Rectal smooth muscle tissue (tissue), 1 donor: Measurements from ENCODE around the gene MCC.

Experiments
- H3K27ac ChIP-seq: one replicate; pipeline ENCODE4 v1.7.0; 2013; ENCODE audit warnings: low read depth, low read length, inconsistent platforms
- H3K27me3 ChIP-seq: one replicate; pipeline ENCODE4 v1.7.0; 2013; ENCODE audit warnings: low read length; ENCODE audit not compliant: control insufficient read depth, insufficient read depth
- H3K36me3 ChIP-seq: one replicate; pipeline ENCODE4 v1.7.0; 2013; ENCODE audit warnings: low read length; ENCODE audit not compliant: control insufficient read depth, insufficient read depth
- H3K4me1 ChIP-seq: one replicate; pipeline ENCODE4 v1.7.0; 2013; ENCODE audit warnings: low read length; ENCODE audit not compliant: control insufficient read depth, insufficient read depth
- H3K4me3 ChIP-seq: one replicate; pipeline ENCODE4 v1.7.0; 2013; ENCODE audit warnings: low read length
- H3K9ac ChIP-seq: one replicate; pipeline ENCODE4 v1.7.0; 2013; ENCODE audit warnings: low read length

MCC gene

DNA sequence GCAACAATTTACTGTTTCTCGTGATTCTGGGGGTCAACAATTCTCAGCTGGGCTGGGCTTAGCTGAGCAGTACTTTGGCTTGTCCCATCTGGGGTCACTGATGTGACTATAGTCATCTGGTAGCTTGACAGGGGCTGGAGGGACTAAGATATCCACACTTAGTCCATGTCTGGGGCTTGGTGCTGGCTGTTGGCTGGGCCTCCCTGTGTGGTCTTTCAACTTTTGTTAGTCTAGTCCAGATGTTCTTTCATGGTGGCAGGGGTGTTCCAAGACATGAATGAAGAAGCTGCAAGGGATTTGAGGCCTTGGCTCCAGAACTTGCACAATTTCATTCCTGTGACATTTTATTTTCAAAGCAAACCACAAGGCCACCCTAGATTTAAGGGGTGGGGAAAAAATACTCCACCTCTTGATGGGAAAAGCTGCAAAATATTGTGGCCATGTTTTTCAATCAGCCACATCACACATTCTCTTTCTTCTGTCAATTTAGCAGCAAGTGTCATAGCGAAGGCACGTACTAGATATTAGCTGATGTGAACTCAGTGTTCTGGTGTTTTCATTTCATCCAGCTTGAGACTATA is 112.7 kb downstream of the MCC start:
- Histone ChIP-seq H3K4me1 (peaks cover 3% of the 10 kb centered on the region), H3K4me3 (no peak overlapping the region), H3K9ac (no peak overlapping the region), H3K27me3 (no peaks in the 10 kb centered on the region), H3K27ac (no peak overlapping the region), H3K36me3 (no peaks in the 10 kb centered on the region)

DNA sequence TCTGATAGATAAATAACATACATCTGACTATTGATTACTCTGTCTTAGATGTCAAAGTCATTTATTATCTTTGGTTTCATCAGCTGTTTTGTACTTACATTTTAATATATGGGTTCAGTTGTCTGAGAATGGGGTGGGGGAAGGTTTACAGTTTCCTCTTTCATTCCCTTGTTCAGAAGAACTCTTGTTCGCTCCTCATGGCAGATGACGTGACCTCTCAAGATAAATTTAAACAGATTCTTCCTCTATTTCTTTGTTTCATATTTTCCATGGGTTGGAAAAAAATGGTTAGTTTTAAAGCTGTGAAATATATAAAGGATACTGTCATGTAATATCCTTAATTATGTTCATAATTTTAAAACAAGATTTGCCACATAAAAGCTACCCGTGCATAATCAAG is 114.8 kb downstream of the MCC start:
- Histone ChIP-seq H3K27me3 (no peaks in the 10 kb centered on the region), H3K4me3 (no peak overlapping the region), H3K4me1 (peaks cover 3% of the 10 kb centered on the region), H3K27ac (no peak overlapping the region), H3K9ac (no peak overlapping the region), H3K36me3 (no peaks in the 10 kb centered on the region)

DNA sequence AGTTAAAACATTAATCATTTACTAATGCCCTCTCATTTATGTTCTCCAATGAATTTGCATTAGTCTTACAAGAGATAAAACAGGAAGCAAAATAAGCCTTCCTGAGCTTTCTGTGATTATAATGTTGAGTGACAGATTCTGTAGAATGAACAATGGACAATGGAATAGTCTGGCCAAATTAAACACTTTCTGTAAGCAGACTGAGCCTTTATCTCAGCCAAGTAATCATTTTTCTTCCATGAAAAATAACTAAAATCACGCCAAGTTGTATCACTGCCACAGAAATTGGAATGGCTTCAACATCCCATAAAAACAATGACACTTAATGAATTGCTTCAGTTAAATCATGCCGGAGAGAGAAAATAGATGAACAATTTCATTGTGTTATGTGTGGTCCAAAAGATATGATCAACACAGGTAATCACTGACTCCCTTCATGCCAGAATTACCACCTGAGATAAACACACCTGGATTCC is 116.5 kb downstream of the MCC start:
- Histone ChIP-seq H3K4me3 (no peak overlapping the region), H3K4me1 (peaks cover 3% of the 10 kb centered on the region), H3K9ac (no peak overlapping the region), H3K36me3 (no peaks in the 10 kb centered on the region), H3K27me3 (no peaks in the 10 kb centered on the region), H3K27ac (no peak overlapping the region)

DNA sequence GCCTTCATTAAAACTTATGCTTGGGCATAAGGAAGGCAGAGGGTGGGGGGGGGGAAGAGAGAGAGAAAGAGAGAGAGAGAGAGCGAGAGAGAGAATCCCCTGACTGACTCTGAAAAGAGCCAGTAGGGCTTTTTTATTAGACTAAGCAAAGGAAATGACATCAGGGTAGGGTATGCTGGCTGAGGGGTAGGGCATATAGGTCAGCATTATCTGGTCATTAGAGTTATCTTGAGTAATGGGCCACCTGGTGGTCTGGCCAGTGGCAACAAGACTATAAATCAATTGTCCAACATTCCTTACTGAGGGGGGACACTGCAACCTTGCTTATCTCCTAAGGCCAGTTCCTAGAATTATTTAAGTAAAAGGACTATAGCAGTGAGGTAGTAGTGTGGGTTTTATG is 120.7 kb downstream of the MCC start:
- Histone ChIP-seq H3K27ac (no peak overlapping the region), H3K36me3 (no peaks in the 10 kb centered on the region), H3K4me1 (peaks cover 3% of the 10 kb centered on the region), H3K4me3 (no peak overlapping the region), H3K27me3 (no peaks in the 10 kb centered on the region), H3K9ac (no peak overlapping the region)

DNA sequence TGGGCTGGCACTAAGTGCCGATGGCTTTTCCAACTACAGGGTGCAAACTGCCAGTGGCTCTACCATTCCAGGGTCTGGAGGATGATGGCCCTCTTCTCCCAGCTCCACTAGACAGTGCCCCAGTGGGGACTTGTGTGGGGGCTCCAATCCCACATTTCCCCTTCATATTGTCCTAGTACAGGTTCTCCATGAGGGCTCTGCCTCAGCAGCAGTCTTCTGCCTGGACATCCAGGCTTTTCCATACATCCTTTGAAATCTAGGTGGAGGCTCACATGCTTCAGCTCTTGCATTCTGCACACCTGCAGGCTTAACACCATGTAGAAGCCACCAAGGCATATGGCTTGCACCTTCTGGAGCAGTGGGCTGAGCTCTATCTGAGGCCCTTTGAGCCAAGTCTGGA is 123.8 kb downstream of the MCC start:
- H3K4me1 ChIP-seq = no peaks in the 10 kb centered on the region
- no peak overlapping the region for H3K4me3 ChIP-seq
- no peak overlapping the region for H3K27ac ChIP-seq
- no peaks in the 10 kb centered on the region for H3K36me3 ChIP-seq
- H3K27me3 ChIP-seq = no peaks in the 10 kb centered on the region
- H3K9ac ChIP-seq = no peak overlapping the region

DNA sequence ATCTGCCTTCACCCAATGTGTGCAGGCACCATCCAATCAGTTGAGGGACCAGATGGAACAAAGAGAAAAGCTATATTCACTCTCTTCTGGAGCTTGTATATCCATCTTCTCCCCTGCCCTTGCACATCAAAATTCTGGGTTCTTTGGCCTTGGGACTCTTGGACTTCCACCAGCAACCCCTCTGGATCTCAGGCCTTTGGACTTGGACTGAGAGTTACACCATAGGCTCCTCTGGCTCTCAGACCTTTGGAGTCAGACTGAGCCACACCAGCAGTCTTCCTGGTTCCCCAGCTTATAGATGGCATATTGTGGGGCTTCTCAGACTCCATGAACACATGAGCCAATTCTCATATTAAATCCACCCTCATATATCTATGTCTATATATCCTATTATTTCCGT is 126.6 kb downstream of the MCC start:
- Histone ChIP-seq H3K27me3 (no peaks in the 10 kb centered on the region), H3K4me1 (no peaks in the 10 kb centered on the region), H3K36me3 (no peaks in the 10 kb centered on the region), H3K9ac (no peak overlapping the region), H3K4me3 (no peak overlapping the region), H3K27ac (no peak overlapping the region)

DNA sequence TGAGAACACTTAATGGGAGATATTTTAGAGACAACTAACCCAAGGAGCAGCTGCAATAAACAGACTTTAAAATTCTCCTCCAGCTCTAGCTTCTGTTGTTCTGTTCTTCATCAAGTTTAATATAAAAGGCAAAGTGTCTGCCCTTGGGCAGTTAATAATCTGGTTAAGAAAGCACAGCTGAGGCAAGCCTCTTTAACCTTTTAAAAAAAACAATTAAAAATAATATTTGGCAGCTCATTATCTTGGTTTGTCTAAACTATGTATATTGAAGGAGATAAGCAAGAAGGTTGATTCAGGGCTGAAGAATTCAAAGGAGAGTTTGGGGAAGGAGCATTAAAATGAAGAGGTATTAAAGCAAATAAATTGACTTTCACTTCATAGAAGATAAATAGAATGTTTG is 128.8 kb downstream of the MCC start:
- no peak overlapping the region for H3K4me3 ChIP-seq
- no peaks in the 10 kb centered on the region for H3K36me3 ChIP-seq
- no peak overlapping the region for H3K9ac ChIP-seq
- no peaks in the 10 kb centered on the region for H3K4me1 ChIP-seq
- H3K27me3 ChIP-seq = no peaks in the 10 kb centered on the region
- H3K27ac ChIP-seq = no peak overlapping the region

DNA sequence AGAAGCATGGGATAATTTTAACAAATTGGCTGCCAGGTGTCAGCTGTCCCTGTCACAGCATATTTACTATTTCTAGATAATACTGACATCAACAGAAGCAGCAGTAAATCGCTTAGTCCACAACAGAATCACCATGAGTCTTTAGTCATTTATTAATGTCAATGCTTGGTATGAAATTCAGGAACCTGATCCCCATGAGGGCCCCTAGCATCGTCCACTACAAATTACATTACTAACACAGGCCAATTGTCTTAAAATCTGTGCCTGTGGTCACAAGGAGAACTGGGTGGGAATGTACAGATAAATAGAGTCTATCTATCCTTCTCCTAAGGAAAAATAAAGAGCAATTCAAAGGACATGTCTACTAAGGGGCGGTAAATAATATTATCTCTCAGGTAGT is 129.6 kb downstream of the MCC start:
- Histone ChIP-seq H3K4me1 (no peaks in the 10 kb centered on the region), H3K27ac (no peak overlapping the region), H3K27me3 (no peaks in the 10 kb centered on the region), H3K4me3 (no peak overlapping the region), H3K9ac (no peak overlapping the region), H3K36me3 (no peaks in the 10 kb centered on the region)

DNA sequence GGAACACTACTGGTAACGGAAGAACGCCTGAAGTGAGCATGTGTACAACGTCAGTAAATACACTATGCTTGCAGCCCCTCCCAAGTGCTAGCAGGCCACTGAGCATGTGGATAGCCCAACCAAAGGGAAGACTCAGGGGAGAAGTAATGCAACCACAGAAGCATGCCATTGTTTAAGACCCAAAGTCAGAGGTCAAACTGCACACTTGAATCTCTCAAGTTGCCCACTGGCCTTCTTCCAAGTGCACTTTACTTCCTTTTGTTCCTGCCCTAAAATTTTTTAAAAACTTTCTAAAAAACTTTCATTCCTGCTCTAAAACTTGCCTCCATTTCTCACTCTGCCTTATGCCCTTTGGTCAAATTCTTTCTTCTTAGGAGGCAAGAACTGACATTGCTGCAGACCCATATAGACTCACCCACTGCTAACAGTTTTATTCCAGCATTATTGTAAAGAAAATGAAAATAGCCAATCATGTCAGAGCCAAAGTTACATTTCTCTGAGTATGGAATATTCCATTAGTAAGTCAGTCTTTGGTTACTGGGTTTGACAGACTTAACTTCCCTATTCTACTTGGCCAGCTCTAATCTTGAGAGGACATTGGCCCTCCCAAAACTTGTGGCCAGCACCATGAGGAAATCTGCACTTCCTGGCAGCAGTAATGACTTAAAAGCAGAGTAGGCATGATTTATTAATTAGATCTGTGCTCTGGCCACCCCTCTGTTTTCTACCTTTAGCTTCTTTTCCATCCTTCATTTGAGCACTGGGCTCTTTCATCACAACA is 130.4 kb downstream of the MCC start:
- H3K4me3 ChIP-seq = no peak overlapping the region
- H3K9ac ChIP-seq = no peak overlapping the region
- no peak overlapping the region for H3K27ac ChIP-seq
- no peaks in the 10 kb centered on the region for H3K4me1 ChIP-seq
- H3K27me3 ChIP-seq = no peaks in the 10 kb centered on the region
- H3K36me3 ChIP-seq = no peaks in the 10 kb centered on the region

DNA sequence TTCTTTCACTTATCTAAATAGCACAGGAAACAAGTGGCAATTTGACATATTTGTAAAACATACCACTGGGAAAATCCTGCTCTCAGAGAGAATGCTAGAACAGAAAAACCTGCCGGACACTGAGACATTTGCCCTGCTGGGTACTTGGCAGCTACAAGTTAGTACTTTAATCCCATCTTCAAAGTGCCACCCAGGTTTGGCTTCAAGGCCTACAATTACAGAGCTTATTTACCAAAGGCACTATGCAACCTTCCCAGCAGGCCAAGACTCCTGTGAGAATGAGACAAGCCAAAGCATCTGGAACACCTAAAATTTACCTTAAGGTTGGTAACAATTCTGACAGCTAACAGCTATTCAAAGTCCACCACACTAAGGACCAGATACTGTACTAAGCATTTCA is 131.8 kb downstream of the MCC start:
- Histone ChIP-seq H3K27ac (no peak overlapping the region), H3K4me1 (no peaks in the 10 kb centered on the region), H3K4me3 (no peak overlapping the region), H3K27me3 (no peaks in the 10 kb centered on the region), H3K36me3 (no peaks in the 10 kb centered on the region), H3K9ac (no peak overlapping the region)

DNA sequence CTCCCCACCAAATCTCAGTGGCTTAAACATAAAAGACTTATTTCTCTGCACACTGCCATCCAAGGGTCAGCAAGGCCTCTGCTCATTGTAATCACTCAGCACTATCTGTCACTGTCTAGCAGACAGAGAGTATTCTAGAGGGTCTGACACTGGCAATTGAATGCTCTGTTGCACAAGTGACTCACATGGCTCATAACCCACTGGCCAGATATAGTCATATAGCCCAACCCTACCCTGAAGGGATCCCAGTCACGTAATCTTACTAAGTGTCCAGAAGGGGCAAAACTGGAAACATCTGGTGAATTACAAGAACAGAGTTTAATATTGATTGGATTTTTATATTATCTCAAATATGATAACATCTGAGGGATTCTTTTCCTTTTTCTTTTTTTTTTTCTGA is 134.2 kb downstream of the MCC start:
- no peaks in the 10 kb centered on the region for H3K27me3 ChIP-seq
- H3K27ac ChIP-seq = no peak overlapping the region
- no peak overlapping the region for H3K9ac ChIP-seq
- H3K4me3 ChIP-seq = no peak overlapping the region
- no peaks in the 10 kb centered on the region for H3K36me3 ChIP-seq
- no peaks in the 10 kb centered on the region for H3K4me1 ChIP-seq

DNA sequence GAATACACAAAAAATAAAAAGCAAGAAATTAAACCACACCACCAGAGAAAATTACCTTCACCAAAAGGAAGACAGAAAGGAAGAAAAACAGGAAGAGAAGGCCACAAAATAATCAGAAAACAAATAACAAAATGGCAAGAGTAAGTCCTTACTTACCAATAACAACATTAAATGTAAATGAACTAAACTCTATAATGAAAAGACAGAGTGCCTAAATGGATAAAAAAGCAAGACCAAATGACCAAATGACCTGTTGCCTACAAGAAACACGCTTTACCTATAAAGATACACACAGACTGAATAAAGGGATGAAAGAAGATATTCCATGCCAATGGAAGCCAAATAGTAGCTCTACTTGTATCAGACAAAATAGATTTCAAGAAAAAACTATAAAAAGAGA is 140.7 kb downstream of the MCC start:
- no peaks in the 10 kb centered on the region for H3K4me1 ChIP-seq
- H3K36me3 ChIP-seq = no peaks in the 10 kb centered on the region
- H3K4me3 ChIP-seq = no peak overlapping the region
- no peak overlapping the region for H3K9ac ChIP-seq
- no peaks in the 10 kb centered on the region for H3K27me3 ChIP-seq
- no peak overlapping the region for H3K27ac ChIP-seq
